Ovary (tissue), 9 donors: ENCODE measurements around the gene NEDD4L. TPM values are rescaled to one million over a fixed set of nuclear protein-coding genes. Genes with fewer than 3 reads are reported as not detected.

ENCODE experiments used
- DNase-seq, 5 donors: peaks; one replicate each; pipeline ENCODE4 v3.0.0-alpha.2; 2019 to 2020
- H3K27ac ChIP-seq, 2 donors: fragments of 200-600 bp; one replicate each; pipeline versions ENCODE4 v1.5.1 to v1.8.0; 2019 to 2022
- H3K27me3 ChIP-seq: fragments of 200-600 bp; one replicate; pipeline ENCODE4 v1.8.0; 2022
- H3K36me3 ChIP-seq: fragments of 200-600 bp; sonication (generic); one replicate; pipeline ENCODE4 v1.5.1; 2019
- H3K4me1 ChIP-seq: one replicate; pipeline ENCODE4 v1.8.1; 2013; ENCODE audit warnings: mild to moderate bottlenecking, moderate library complexity; ENCODE audit not compliant: insufficient read depth
- H3K4me3 ChIP-seq: fragments of 200-600 bp; sonication (generic); one replicate; pipeline ENCODE4 v1.5.1; 2017
- H3K9me3 ChIP-seq, 2 donors: fragments of 200-600 bp in 1 of 2; sonication (generic) in 1 of 2; one replicate each; pipeline versions ENCODE4 v1.5.1 to v1.8.1; 2013 to 2019; ENCODE audit warnings: mild to moderate bottlenecking in 1 of 2, moderate library complexity in 1 of 2
- CTCF ChIP-seq, 3 donors: fragments of 450-650 bp in 2 of 3; fragments of 200-600 bp in 1 of 3; IDR thresholded peaks; one replicate each; pipeline versions ENCODE4 v1.5.1 to v1.8.0; 2016 to 2022; ENCODE audit warnings: antibody characterized with exemption in 3 of 3, mild to moderate bottlenecking in 1 of 3
- EP300 ChIP-seq: sonication (generic); formaldehyde crosslinking; IDR thresholded peaks from one replicate; pipeline ENCODE4 v1.6.1; 2017; ENCODE audit warnings: antibody characterized with exemption
- POLR2A ChIP-seq: fragments of 450-650 bp; IDR thresholded peaks from one replicate; pipeline ENCODE4 v1.6.1; 2017; ENCODE audit warnings: antibody characterized with exemption, mild to moderate bottlenecking, moderate library complexity
- WGBS, 3 donors: extraction: QIAGEN DNeasy Blood & Tissue Kit in 1 of 3; methylation state at CpG; one replicate each; pipeline versions ENCODE4 v1.1.5 to v1.1.7; 2013 to 2017; 5-methylcytosine and 5-hydroxymethylcytosine counted together
- intact Hi-C, 4 donors: fragments of 100-400 bp; cut with DNase I; formaldehyde crosslinking; loops; one replicate each; pipeline versions ENCODE4 v1.11.0 to v1.15.1; 2022 to 2023
- polyA plus RNA-seq, 2 donors: library from polyadenylated mRNA; stranded (reverse); fragments of 200-250 nt in 1 of 2; fragments of 350-450 nt in 1 of 2; fragmentation: Illumina TruSeq in 1 of 2; extraction: RNeasy Lipid Tissue Mini Kit (QIAGEN cat#74804) in 1 of 2; gene quantifications; one replicate each; pipeline ENCODE4 v1.2.3, GENCODE V29; 2013 to 2014
- total RNA-seq, 7 donors: library from RNA; depleted of rRNA in 2 of 7; stranded (reverse); fragments of >200 nt in 2 of 7; fragmentation: NEBNext Ultra II Directional in 3 of 7; extraction: Animal tissue kit (Norgen Biotek cat#: 25700) in 3 of 7; gene quantifications; one replicate each; pipeline versions ENCODE4 v1.1.0 to v1.2.4, GENCODE V29; 2016 to 2023
- donor health status: DM: no; HTN: no; CAD: no; lungs with moderate emphysema.
- donor health status: DM: no; HTN: no; CAD: no.
- donor health status: Bipolar disorder and iron deficiency.
- donor health status: DM: yes; HTN: yes; CAD: no.
- donor health status: DM: no; HTN: no; CAD: no.
- donor health status: DM: yes; HTN: yes; CAD: no.

NEDD4L gene
- total and polyA plus RNA-seq, 9 donors: 11.0 to 75.2 (median 18.2) TPM

- Histone ChIP-seq H3K4me3 (no peak overlapping the region), H3K27ac (no peak overlapping the region), H3K9me3 (no peaks in the 10 kb centered on the region), H3K4me1 (no peaks in the 10 kb centered on the region), H3K36me3 (no peaks in the 10 kb centered on the region), H3K27me3 (no peaks in the 10 kb centered on the region)
- TF ChIP-seq EP300 (no peak), CTCF (IDR thresholded peaks at IDR 0.05) (no peak), POLR2A (no peak)
- intact Hi-C loops: no loop called here
- no peak for DNase-seq
- WGBS, 3 donors: 83 to 86% (median 85%) methylated on average over 4 of the region's 4 CpGs
Measured at GRCh38 chr18:58300867-58301266, 256.8 kb downstream of the NEDD4L start.

- intact Hi-C loops: no loop called here
- H3K36me3 ChIP-seq: no peaks in the 10 kb centered on the region
- no peak overlapping the region for H3K27ac ChIP-seq
- no peaks in the 10 kb centered on the region for H3K9me3 ChIP-seq
- H3K27me3 ChIP-seq: no peaks in the 10 kb centered on the region
- no peak for TF ChIP-seq CTCF (IDR thresholded peaks at IDR 0.05)
- TF ChIP-seq EP300: no peak
- no peak for TF ChIP-seq POLR2A
- DNase-seq: no peak
- no peaks in the 10 kb centered on the region for H3K4me1 ChIP-seq
- H3K4me3 ChIP-seq: no peak overlapping the region
- whole genome bisulfite sequencing, 3 donors: 93 to 96% (median 93%) methylated on average over 5 of the region's 5 CpGs
Measured at GRCh38 chr18:58302811-58303210, 258.8 kb downstream of the NEDD4L start.

GRCh38 chr18:58303363-58303762 lies 259.3 kb downstream of the NEDD4L start:
- 66 to 76% (median 75%) methylated on average over 3 of the region's 3 CpGs for WGBS, 3 donors
- intact Hi-C loops: no loop called here

GRCh38 chr18:58305792-58306191 lies 261.8 kb downstream of the NEDD4L start:
- intact Hi-C loops: no loop called here
- whole genome bisulfite sequencing, 3 donors: 96 to 97% (median 97%) methylated on average over 3 of the region's 3 CpGs
- Histone ChIP-seq H3K4me1 (no peaks in the 10 kb centered on the region), H3K27me3 (no peaks in the 10 kb centered on the region), H3K36me3 (no peaks in the 10 kb centered on the region), H3K4me3 (no peak overlapping the region), H3K27ac (no peak overlapping the region), H3K9me3 (no peaks in the 10 kb centered on the region)
- TF ChIP-seq CTCF (IDR thresholded peaks at IDR 0.05) (no peak), EP300 (no peak), POLR2A (no peak)
- no peak for DNase-seq

More at GRCh38 chr18:58303363-58303762, 259.3 kb downstream of the NEDD4L start:
- DNase-seq: no peak
- Histone ChIP-seq H3K27ac (no peak overlapping the region), H3K4me1 (no peaks in the 10 kb centered on the region), H3K4me3 (no peak overlapping the region), H3K27me3 (no peaks in the 10 kb centered on the region), H3K36me3 (no peaks in the 10 kb centered on the region), H3K9me3 (no peaks in the 10 kb centered on the region)
- TF ChIP-seq CTCF (IDR thresholded peaks at IDR 0.05) (no peak), POLR2A (no peak), EP300 (no peak)

GRCh38 chr18:58307441-58307840 lies 263.4 kb downstream of the NEDD4L start:
- TF ChIP-seq EP300 (no peak), CTCF (IDR thresholded peaks at IDR 0.05) (no peak), POLR2A (no peak)
- 77 to 86% (median 83%) methylated on average over 3 of the region's 3 CpGs for WGBS, 3 donors
- no peak overlapping the region for H3K4me3 ChIP-seq
- no peaks in the 10 kb centered on the region for H3K9me3 ChIP-seq
- H3K27ac ChIP-seq: no peak overlapping the region
- no peaks in the 10 kb centered on the region for H3K36me3 ChIP-seq
- H3K27me3 ChIP-seq: no peaks in the 10 kb centered on the region
- intact Hi-C loops: no loop called here
- no peaks in the 10 kb centered on the region for H3K4me1 ChIP-seq
- no peak for DNase-seq
